Medulla oblongata (tissue), 1 donor: ENCODE data around the gene ISG20L2.

Source experiments
- DNase-seq: peaks from one replicate; pipeline ENCODE4 v3.0.0-alpha.2; 2015; ENCODE audit errors: extremely low spot score

Gene ISG20L2

GRCh38 chr1:156740741-156741480, 12.3 kb upstream of the ISG20L2 start, which contains the start of gene MRPL24:
MRPL24 (minus strand) TSS chr1:156741088; CDS start chr1:156738704, 2,384 bp downstream.
- DNase-seq: peak; percentile 100

- peak; percentile 36 for DNase-seq
Observed at GRCh38 chr1:156740237-156740740, 11.7 kb upstream of the ISG20L2 start.

GRCh38 chr1:156738916-156739315, 10.3 kb upstream of the ISG20L2 start:
- no peak for DNase-seq

- no peak for DNase-seq
Observed at GRCh38 chr1:156738407-156738806, 9.8 kb upstream of the ISG20L2 start.

GRCh38 chr1:156733989-156734584, 5.5 kb upstream of the ISG20L2 start:
- no peak for DNase-seq

GRCh38 chr1:156727926-156728598, 504 bp downstream of the ISG20L2 start, which contains the start of gene METTL25B:
METTL25B (plus strand) TSS chr1:156728469; CDS start chr1:156729105, 636 bp downstream.
- DNase-seq: peak; percentile 81

GRCh38 chr1:156727492-156727891, 1.1 kb downstream of the ISG20L2 start:
- DNase-seq: no peak

GRCh38 chr1:156726549-156727226, 1.9 kb downstream of the ISG20L2 start:
- DNase-seq: peak; percentile 72

- DNase-seq: peak; percentile 94
Observed at GRCh38 chr1:156725683-156726280, 2.8 kb downstream of the ISG20L2 start.

GRCh38 chr1:156721535-156721934, 7.0 kb downstream of the ISG20L2 start:
- no peak for DNase-seq

- DNase-seq: no peak
Observed at GRCh38 chr1:156721131-156721530, 7.4 kb downstream of the ISG20L2 start.

- DNase-seq: no peak
Observed at GRCh38 chr1:156717351-156717750, 11.2 kb downstream of the ISG20L2 start.

GRCh38 chr1:156714830-156715229, 13.7 kb downstream of the ISG20L2 start:
- DNase-seq: no peak

- no peak for DNase-seq
Observed at GRCh38 chr1:156712626-156713025, 15.9 kb downstream of the ISG20L2 start.

GRCh38 chr1:156711011-156711817, 17.4 kb downstream of the ISG20L2 start:
- DNase-seq: no peak

GRCh38 chr1:156709757-156710489, 18.6 kb downstream of the ISG20L2 start:
- DNase-seq: peak; percentile 29

- DNase-seq: no peak
Observed at GRCh38 chr1:156709031-156709430, 19.5 kb downstream of the ISG20L2 start.

GRCh38 chr1:156708218-156708661, 20.3 kb downstream of the ISG20L2 start:
- no peak for DNase-seq

- no peak for DNase-seq
Observed at GRCh38 chr1:156707417-156708217, 20.9 kb downstream of the ISG20L2 start.
